Measurements from ENCODE around the gene VGLL3. TPM values are rescaled to one million over a fixed set of nuclear protein-coding genes. Genes with fewer than 3 reads are reported as not detected.

VGLL3 gene
- polyA plus RNA-seq, 3 donors = 3.0 to 4.7 (median 4.6) TPM

- no peak for DNase-seq (ENCODE audit: low read depth in 3 of 3, low spot score in 2 of 3)
Measured at GRCh38 chr3:86954747-86955146, 36.2 kb downstream of the VGLL3 start.

GRCh38 chr3:86954226-86954625 is 36.7 kb downstream of the VGLL3 start:
- no peak for DNase-seq (ENCODE audit: low read depth in 3 of 3, low spot score in 2 of 3)

GRCh38 chr3:86951322-86951721 is 39.6 kb downstream of the VGLL3 start:
- DNase-seq (ENCODE audit: low read depth in 3 of 3, low spot score in 2 of 3) = no peak

- DNase-seq (ENCODE audit: low read depth in 3 of 3, low spot score in 2 of 3) = no peak
Measured at GRCh38 chr3:86950717-86951116, 40.2 kb downstream of the VGLL3 start.

GRCh38 chr3:86949850-86950249 is 41.1 kb downstream of the VGLL3 start:
- DNase-seq (ENCODE audit: low read depth in 3 of 3, low spot score in 2 of 3) = no peak

GRCh38 chr3:86948822-86949221 is 42.1 kb downstream of the VGLL3 start:
- no peak for DNase-seq (ENCODE audit: low read depth in 3 of 3, low spot score in 2 of 3)

GRCh38 chr3:86942206-86942605 is 48.7 kb downstream of the VGLL3 start:
- DNase-seq (ENCODE audit: low read depth in 3 of 3, low spot score in 2 of 3) = no peak

GRCh38 chr3:86938416-86939105 is 52.4 kb downstream of the VGLL3 start:
- no peak for DNase-seq (ENCODE audit: low read depth in 3 of 3, low spot score in 2 of 3)

GRCh38 chr3:86937306-86937791 is 53.6 kb downstream of the VGLL3 start:
- DNase-seq (ENCODE audit: low read depth in 3 of 3, low spot score in 2 of 3) = no peak

GRCh38 chr3:86934851-86935250 is 56.1 kb downstream of the VGLL3 start:
- DNase-seq (ENCODE audit: low read depth in 3 of 3, low spot score in 2 of 3) = no peak

GRCh38 chr3:86930831-86931230 is 60.1 kb downstream of the VGLL3 start:
- DNase-seq (ENCODE audit: low read depth in 3 of 3, low spot score in 2 of 3) = no peak

GRCh38 chr3:86930181-86930580 is 60.8 kb downstream of the VGLL3 start:
- DNase-seq (ENCODE audit: low read depth in 3 of 3, low spot score in 2 of 3) = no peak

GRCh38 chr3:86929046-86929445 is 61.9 kb downstream of the VGLL3 start:
- no peak for DNase-seq (ENCODE audit: low read depth in 3 of 3, low spot score in 2 of 3)

- no peak for DNase-seq (ENCODE audit: low read depth in 3 of 3, low spot score in 2 of 3)
Measured at GRCh38 chr3:86923071-86923491, 67.9 kb downstream of the VGLL3 start.

- no peak for DNase-seq (ENCODE audit: low read depth in 3 of 3, low spot score in 2 of 3)
Measured at GRCh38 chr3:86921971-86922680, 68.8 kb downstream of the VGLL3 start.

- DNase-seq (ENCODE audit: low read depth in 3 of 3, low spot score in 2 of 3) = no peak
Measured at GRCh38 chr3:86914670-86915069, 76.3 kb downstream of the VGLL3 start.

GRCh38 chr3:86913160-86913559 is 77.8 kb downstream of the VGLL3 start:
- DNase-seq (ENCODE audit: low read depth in 3 of 3, low spot score in 2 of 3) = no peak

- DNase-seq (ENCODE audit: low read depth in 3 of 3, low spot score in 2 of 3) = no peak
Measured at GRCh38 chr3:86895202-86895601, 95.7 kb downstream of the VGLL3 start.

- DNase-seq (ENCODE audit: low read depth in 3 of 3, low spot score in 2 of 3) = no peak
Measured at GRCh38 chr3:86890741-86891396, 100.1 kb downstream of the VGLL3 start.

Measured in right renal cortex interstitium (tissue), 3 donors.